ACHN (cell line): ENCODE measurements around the gene KAZALD1.

Experiments used
- DNase-seq: peaks from one replicate; pipeline ENCODE4 v3.0.0-alpha.2; 2015
- in situ Hi-C: cut with HindIII; loops from 2 replicates; pipeline ENCODE4 v1.10.0; 2017; ENCODE audit warnings: low sequenced_read_pairs, low pct_ligation_motif_present, low pct_unique_long_range_greater_than_20kb

Gene KAZALD1

GRCh38 chr10:101044117-101044516 lies 17.7 kb upstream of the KAZALD1 start:
- in situ Hi-C loops, result no loop called here
- no peak for DNase-seq

- in situ Hi-C loops, result no loop called here
- no peak for DNase-seq
Observed at GRCh38 chr10:101046332-101047238, 15.2 kb upstream of the KAZALD1 start.

GRCh38 chr10:101047268-101047667 lies 14.5 kb upstream of the KAZALD1 start:
- in situ Hi-C loops, result no loop called here
- DNase-seq, result no peak

GRCh38 chr10:101047961-101048892 lies 13.6 kb upstream of the KAZALD1 start:
- in situ Hi-C loops, result no loop called here
- DNase-seq, result no peak

GRCh38 chr10:101050208-101051069 lies 11.3 kb upstream of the KAZALD1 start:
- in situ Hi-C loops, result no loop called here
- peak; percentile 77 for DNase-seq

- in situ Hi-C loops, result no loop called here
- DNase-seq, result peak; percentile 48
Observed at GRCh38 chr10:101052285-101052684, 9.5 kb upstream of the KAZALD1 start.

- in situ Hi-C loops, result no loop called here
- DNase-seq, result no peak
Observed at GRCh38 chr10:101053516-101053915, 8.3 kb upstream of the KAZALD1 start.

GRCh38 chr10:101054351-101054750 lies 7.4 kb upstream of the KAZALD1 start:
- in situ Hi-C loops, result no loop called here
- no peak for DNase-seq

GRCh38 chr10:101054876-101055275 lies 6.9 kb upstream of the KAZALD1 start:
- DNase-seq, result no peak
- in situ Hi-C loops, result no loop called here

GRCh38 chr10:101055411-101055810 lies 6.4 kb upstream of the KAZALD1 start:
- DNase-seq, result no peak
- in situ Hi-C loops, result no loop called here

- in situ Hi-C loops, result no loop called here
- DNase-seq, result no peak
Observed at GRCh38 chr10:101056365-101057151, 5.2 kb upstream of the KAZALD1 start.

- in situ Hi-C loops, result no loop called here
Observed at GRCh38 chr10:101060036-101060950, 1.5 kb upstream of the KAZALD1 start.

GRCh38 chr10:101060951-101061623 lies 702 bp upstream of the KAZALD1 start:
- peak; percentile 95 for DNase-seq
- in situ Hi-C loops, result no loop called here

More at GRCh38 chr10:101060036-101060950, 1.5 kb upstream of the KAZALD1 start:
- peak; percentile 99 for DNase-seq

GRCh38 chr10:101062232-101063049 lies 652 bp downstream of the KAZALD1 start:
- peak; percentile 58 for DNase-seq
- in situ Hi-C loops, result no loop called here

- in situ Hi-C loops, result no loop called here
- DNase-seq, result no peak
Observed at GRCh38 chr10:101063050-101063525, 1.3 kb downstream of the KAZALD1 start.
